ENCODE data around the gene EEPD1.

The EEPD1 gene

DNA sequence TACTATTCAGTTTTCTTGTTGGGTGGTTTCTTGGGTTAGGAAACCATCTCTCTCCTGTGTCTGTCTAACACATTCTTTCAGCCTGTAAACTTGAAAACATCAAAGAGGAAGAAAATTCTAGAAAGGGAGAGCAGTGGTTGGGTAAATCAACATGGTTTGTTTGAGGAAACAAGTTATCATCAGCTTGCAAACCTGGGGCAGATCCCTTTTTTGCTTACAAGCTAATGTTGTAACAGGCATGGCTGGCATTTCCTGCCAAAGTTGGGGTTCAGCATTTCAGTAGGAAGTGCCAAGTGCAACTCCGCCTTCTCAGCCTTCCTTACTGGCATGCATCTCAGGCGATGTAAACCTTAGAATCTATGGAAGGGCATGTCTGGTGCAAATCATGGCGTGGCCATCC, 112.6 kb downstream of the EEPD1 start:
- Histone ChIP-seq H3K27ac (ENCODE audit: extremely low read depth, low read depth, low read length) (no peak overlapping the region), H3K4me1 (ENCODE audit: control insufficient read depth, insufficient read depth, low read length) (no peaks in the 10 kb centered on the region), H3K36me3 (ENCODE audit: control insufficient read depth in 2 of 2, insufficient read depth in 1 of 2, low read length in 2 of 2) (no peaks in the 10 kb centered on the region), H3K9me3 (ENCODE audit: control insufficient read depth, insufficient read depth, low read depth, low read length) (no peaks in the 10 kb centered on the region), H3K4me3 (ENCODE audit: low read depth, low read length) (no peak overlapping the region)
- CTCF ChIA-PET, result no interaction called here
- TF ChIP-seq ZFP37 (tag by site-specific recombination; IDR thresholded peaks at IDR 0.05) (no peak), ZNF239 (tag by site-specific recombination; IDR thresholded peaks at IDR 0.05) (no peak), SETDB1 (IDR thresholded peaks at IDR 0.05; ENCODE audit: insufficient read length, low read length) (no peak), PRDM10 (tag by site-specific recombination; IDR thresholded peaks at IDR 0.05) (no peak), ZNF658 (tag by site-specific recombination; IDR thresholded peaks at IDR 0.05) (no peak), ZNF19 (tag by site-specific recombination; IDR thresholded peaks at IDR 0.05; ENCODE audit: low read depth) (no peak)
- POLR2A ChIA-PET, result no interaction called here

DNA sequence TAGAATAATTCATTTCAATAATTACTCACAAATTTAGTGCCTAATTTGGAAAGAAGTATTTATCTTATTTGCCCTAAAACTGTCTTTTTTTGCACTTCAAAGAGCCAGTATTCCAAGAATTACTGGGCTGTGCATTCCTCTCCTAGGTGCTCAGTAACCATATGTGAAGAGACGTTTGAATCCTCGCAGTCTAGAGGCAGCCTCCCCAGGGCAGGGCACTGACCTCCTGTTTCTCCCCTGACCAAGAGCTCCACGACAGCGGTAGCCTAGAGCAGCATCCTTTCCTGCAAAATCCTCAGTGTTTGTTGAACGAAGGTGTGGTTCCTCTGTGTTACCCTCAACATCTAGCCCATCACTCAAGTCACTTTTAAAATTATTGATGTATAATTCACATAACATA, 113.1 kb downstream of the EEPD1 start:
- H3K27ac ChIP-seq (ENCODE audit: extremely low read depth, low read depth, low read length), result no peak overlapping the region
- ChIA-PET POLR2A (no interaction called here), CTCF (no interaction called here)
- TF ChIP-seq ZNF600 (tag by site-specific recombination; IDR thresholded peaks at IDR 0.05), result no peak
- H3K4me1 ChIP-seq (ENCODE audit: control insufficient read depth, insufficient read depth, low read length), result no peaks in the 10 kb centered on the region
- H3K4me3 ChIP-seq (ENCODE audit: low read depth, low read length), result no peak overlapping the region
- no peaks in the 10 kb centered on the region for H3K36me3 ChIP-seq (ENCODE audit: control insufficient read depth in 2 of 2, insufficient read depth in 1 of 2, low read length in 2 of 2)
- no peaks in the 10 kb centered on the region for H3K9me3 ChIP-seq (ENCODE audit: control insufficient read depth, insufficient read depth, low read depth, low read length)

DNA sequence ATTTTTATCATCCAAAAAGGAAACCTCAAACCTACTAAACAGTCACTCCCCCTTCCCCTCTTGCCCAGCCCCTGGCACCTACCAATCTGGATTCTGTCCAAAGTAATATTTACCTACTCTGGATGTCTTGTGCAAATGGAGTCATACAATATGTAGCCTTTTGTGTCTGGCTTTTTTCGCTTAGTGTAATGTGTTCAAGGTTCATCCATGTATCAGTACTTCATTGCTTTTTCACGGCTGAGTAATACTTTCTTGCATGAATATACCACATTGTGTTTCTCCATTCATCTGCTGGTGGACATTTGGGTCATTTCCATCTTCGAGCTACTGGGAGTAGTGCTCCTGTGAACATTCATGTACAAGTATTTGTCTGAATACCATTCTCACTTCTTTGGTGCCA, 113.6 kb downstream of the EEPD1 start:
- Histone ChIP-seq H3K27ac (ENCODE audit: extremely low read depth, low read depth, low read length) (no peak overlapping the region), H3K4me1 (ENCODE audit: control insufficient read depth, insufficient read depth, low read length) (no peaks in the 10 kb centered on the region), H3K36me3 (ENCODE audit: control insufficient read depth in 2 of 2, insufficient read depth in 1 of 2, low read length in 2 of 2) (no peaks in the 10 kb centered on the region), H3K9me3 (ENCODE audit: control insufficient read depth, insufficient read depth, low read depth, low read length) (no peaks in the 10 kb centered on the region), H3K4me3 (ENCODE audit: low read depth, low read length) (no peak overlapping the region)
- no peak for TF ChIP-seq OSR2 (tag by site-specific recombination; IDR thresholded peaks at IDR 0.05)
- no peak for TF ChIP-seq ZNF830 (tag by site-specific recombination; IDR thresholded peaks at IDR 0.05; ENCODE audit: low read depth)
- TF ChIP-seq ZBTB48 (tag by site-specific recombination; IDR thresholded peaks at IDR 0.05), result no peak
- no peak for TF ChIP-seq HOXC10 (CRISPR knock-in tag; IDR thresholded peaks at IDR 0.05)
- no peak for TF ChIP-seq GLI4 (tag by site-specific recombination; IDR thresholded peaks at IDR 0.05)
- TF ChIP-seq MYNN (tag by site-specific recombination; IDR thresholded peaks at IDR 0.05; ENCODE audit: borderline replicate concordance), result no peak
- no peak for TF ChIP-seq ZNF211 (tag by site-specific recombination; IDR thresholded peaks at IDR 0.05; ENCODE audit: low read depth)
- POLR2A ChIA-PET, result no interaction called here
- CTCF ChIA-PET, result interaction anchor here (0.7 kb wide), 1 partner anchor 133 kb away, joined by 4 read pairs; no protein-coding TSS in a partner anchor

DNA sequence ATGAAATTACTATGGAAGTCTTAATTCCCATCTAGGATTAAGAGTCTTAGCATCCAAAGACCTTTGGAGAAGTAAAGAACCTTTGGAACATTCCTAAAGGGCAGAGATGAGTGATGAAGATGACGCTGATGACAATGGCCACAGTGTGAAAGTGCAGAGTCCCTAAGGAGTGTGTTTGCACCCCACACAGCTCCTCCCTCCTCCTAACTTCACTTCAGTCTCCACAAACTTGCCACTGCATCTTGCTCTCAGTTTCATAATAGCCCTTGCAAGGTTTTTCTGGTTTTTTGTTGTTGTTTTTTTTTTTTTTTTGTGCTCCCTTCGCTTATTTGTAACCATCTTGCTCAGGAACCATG, 119.1 kb downstream of the EEPD1 start:
- no peaks in the 10 kb centered on the region for H3K36me3 ChIP-seq (ENCODE audit: control insufficient read depth in 2 of 2, insufficient read depth in 1 of 2, low read length in 2 of 2)
- ChIA-PET POLR2A (no interaction called here), CTCF (interaction anchor here (0.6 kb wide), 1 partner anchor 1120 kb away, joined by 3 read pairs; no protein-coding TSS in a partner anchor)
- H3K9me3 ChIP-seq (ENCODE audit: control insufficient read depth, insufficient read depth, low read depth, low read length), result no peaks in the 10 kb centered on the region
- H3K4me3 ChIP-seq (ENCODE audit: low read depth, low read length), result no peak overlapping the region
- no peak overlapping the region for H3K27ac ChIP-seq (ENCODE audit: extremely low read depth, low read depth, low read length)
- H3K4me1 ChIP-seq (ENCODE audit: control insufficient read depth, insufficient read depth, low read length), result no peaks in the 10 kb centered on the region; the same call in none of the 2 replicates
- TF ChIP-seq ZNF623 (tag by site-specific recombination; IDR thresholded peaks at IDR 0.05) (no peak), ZNF560 (tag by site-specific recombination; IDR thresholded peaks at IDR 0.05; ENCODE audit: borderline replicate concordance) (no peak), ZNF768 (tag by site-specific recombination; IDR thresholded peaks at IDR 0.05) (no peak), ZNF629 (tag by site-specific recombination; IDR thresholded peaks at IDR 0.05) (no peak), ZNF175 (tag by site-specific recombination; IDR thresholded peaks at IDR 0.05) (no peak), ZNF280C (tag by site-specific recombination; IDR thresholded peaks at IDR 0.05) (no peak), ZNF239 (tag by site-specific recombination; IDR thresholded peaks at IDR 0.05) (no peak), SALL2 (tag by site-specific recombination; IDR thresholded peaks at IDR 0.05; ENCODE audit: borderline replicate concordance) (no peak)
- TF ChIP-seq, protein P1, sequence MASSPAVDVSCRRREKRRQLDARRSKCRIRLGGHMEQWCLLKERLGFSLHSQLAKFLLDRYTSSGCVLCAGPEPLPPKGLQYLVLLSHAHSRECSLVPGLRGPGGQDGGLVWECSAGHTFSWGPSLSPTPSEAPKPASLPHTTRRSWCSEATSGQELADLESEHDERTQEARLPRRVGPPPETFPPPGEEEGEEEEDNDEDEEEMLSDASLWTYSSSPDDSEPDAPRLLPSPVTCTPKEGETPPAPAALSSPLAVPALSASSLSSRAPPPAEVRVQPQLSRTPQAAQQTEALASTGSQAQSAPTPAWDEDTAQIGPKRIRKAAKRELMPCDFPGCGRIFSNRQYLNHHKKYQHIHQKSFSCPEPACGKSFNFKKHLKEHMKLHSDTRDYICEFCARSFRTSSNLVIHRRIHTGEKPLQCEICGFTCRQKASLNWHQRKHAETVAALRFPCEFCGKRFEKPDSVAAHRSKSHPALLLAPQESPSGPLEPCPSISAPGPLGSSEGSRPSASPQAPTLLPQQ (tag by site-specific recombination; IDR thresholded peaks at IDR 0.05), result no peak
